Esophagus muscularis mucosa (tissue), 4 donors: Measurements from ENCODE around the gene CFAP70.

Experiments used
- CTCF ChIP-seq, 3 experiments: fragments of 200-600 bp in 2 of 3; fragments of 450-650 bp in 1 of 3; sonication (generic) in 2 of 3; IDR thresholded peaks; one replicate each; pipeline ENCODE4 v1.5.1; 2017 to 2019; ENCODE audit warnings: antibody characterized with exemption in 3 of 3, mild to moderate bottlenecking in 2 of 3, moderate library complexity in 1 of 3
- EP300 ChIP-seq: sonication (generic); formaldehyde crosslinking; IDR thresholded peaks from one replicate; pipeline ENCODE4 v1.6.1; 2017; ENCODE audit warnings: antibody characterized with exemption
- POLR2A ChIP-seq: fragments of 450-650 bp; IDR thresholded peaks from one replicate; pipeline ENCODE4 v1.6.1; 2017; ENCODE audit warnings: antibody characterized with exemption, moderate library complexity, mild to moderate bottlenecking, low read depth
- POLR2AphosphoS5 ChIP-seq, 2 donors: sonication (generic); formaldehyde crosslinking; IDR thresholded peaks; one replicate each; pipeline ENCODE4 v1.6.1; 2017; ENCODE audit warnings: antibody characterized with exemption in 2 of 2

DNA sequence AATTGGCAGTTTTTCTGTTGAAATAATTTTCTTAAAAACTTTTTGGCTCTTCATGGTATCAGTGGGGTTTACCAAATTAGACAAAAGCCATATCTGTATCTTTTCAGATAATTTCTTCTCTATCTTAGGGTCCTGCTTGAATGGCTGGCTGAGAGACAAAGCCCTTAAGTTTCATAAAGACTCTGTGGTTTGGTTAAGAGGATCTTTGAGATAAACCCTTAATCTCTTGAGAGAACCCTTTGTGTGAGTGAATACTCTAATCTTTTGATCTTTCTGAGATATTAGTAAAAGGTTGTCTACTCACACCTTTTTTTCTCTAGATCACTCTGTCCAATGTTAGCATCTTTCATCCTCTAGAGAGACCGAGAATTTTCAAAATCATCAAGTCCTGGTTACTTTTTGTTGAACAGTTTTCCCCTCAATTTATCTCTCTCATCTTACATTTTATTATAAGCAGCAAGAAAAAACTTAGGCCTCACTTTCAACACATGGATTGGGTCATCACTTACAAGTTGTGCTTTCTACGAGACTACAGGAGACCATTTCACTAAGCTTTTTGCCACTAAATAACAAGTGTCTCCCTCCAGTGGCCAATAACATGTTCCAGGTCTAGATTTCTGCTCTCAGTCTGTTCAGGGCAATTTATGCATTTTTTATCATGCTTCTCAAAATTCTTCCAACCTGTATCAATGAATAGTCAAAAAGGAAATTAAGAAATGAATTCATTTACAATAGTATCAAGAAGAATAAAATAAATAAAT lies 140.1 kb downstream of the CFAP70 start:
- TF ChIP-seq CTCF (IDR thresholded peaks at IDR 0.05) (peak in 1 of 3 experiments; percentile 3), POLR2AphosphoS5 (IDR thresholded peaks at IDR 0.05) (no peak), EP300 (no peak), POLR2A (no peak)
